ENCODE results near the gene UGT1A6. TPM values are rescaled to one million over a fixed set of nuclear protein-coding genes. Genes with fewer than 3 reads are reported as not detected.
A peak's percentile ranks its signal among the peaks of the same experiment; 100 is the strongest.

The UGT1A6 gene
- polyA plus RNA-seq, 1 of the 3 experiments (the other 2 are of a cell fraction) = not detected

GRCh38 chr2:233800208-233800607 lies 107.5 kb downstream of the UGT1A6 start:
- TF ChIP-seq MXI1 (IDR thresholded peaks at IDR 0.05; ENCODE audit: low read depth, low read length) (no peak), GABPA (IDR thresholded peaks at IDR 0.05; ENCODE audit: low read depth) (no peak), NRF1 (IDR thresholded peaks at IDR 0.05; ENCODE audit: low read depth, low read length) (no peak), EZH2phosphoT487 (IDR thresholded peaks at IDR 0.05; ENCODE audit: borderline replicate concordance, low read depth) (no peak), NFIC (IDR thresholded peaks at IDR 0.05; ENCODE audit: borderline replicate concordance) (no peak)
- no peak overlapping the region for H3K4me2 ChIP-seq
- no peak overlapping the region for H2AFZ ChIP-seq (ENCODE audit: low read depth)
- no peaks in the 10 kb centered on the region for H3K27me3 ChIP-seq (ENCODE audit: insufficient read depth)
- no peaks in the 10 kb centered on the region for H3K9me2 ChIP-seq
- no peak for DNase-seq
- no peaks in the 10 kb centered on the region for H3F3A ChIP-seq (replicated peaks; ENCODE audit: insufficient read depth)
- H3K79me2 ChIP-seq (ENCODE audit: insufficient read depth) = no peaks in the 10 kb centered on the region
- no peaks in the 10 kb centered on the region for H3K4me1 ChIP-seq (ENCODE audit: control insufficient read depth in 1 of 2, insufficient read depth in 2 of 2, low read depth in 1 of 2, low read length in 1 of 2)
- no peaks in the 10 kb centered on the region for H3K9me3 ChIP-seq
- 46% methylated on average over 6 of the region's 7 CpGs for WGBS (ENCODE audit: low lambda C conversion rate)
- ChIA-PET CTCF (no interaction called here), POLR2A (no interaction called here)
- no peaks in the 10 kb centered on the region for H4K20me1 ChIP-seq (ENCODE audit: insufficient read depth)
- H3K36me3 ChIP-seq (replicated peaks in 1 of 2; ENCODE audit: control insufficient read depth in 1 of 2, insufficient read depth in 2 of 2, low read length in 1 of 2) = no peaks in the 10 kb centered on the region
- no peak overlapping the region for H3K9ac ChIP-seq
- no peak overlapping the region for H3K4me3 ChIP-seq (ENCODE audit: low read depth in 2 of 2, low read length in 1 of 2)
- no peak overlapping the region for H3K27ac ChIP-seq (ENCODE audit: low read depth in 2 of 2, low read length in 1 of 2)

GRCh38 chr2:233801357-233802131 lies 108.9 kb downstream of the UGT1A6 start:
- 71% methylated on average over 6 of the region's 9 CpGs for WGBS (ENCODE audit: low lambda C conversion rate)
- H3K9me2 ChIP-seq = no peaks in the 10 kb centered on the region
- CTCF ChIA-PET = no interaction called here
- H3K36me3 ChIP-seq (replicated peaks in 1 of 2; ENCODE audit: control insufficient read depth in 1 of 2, insufficient read depth in 2 of 2, low read length in 1 of 2) = no peaks in the 10 kb centered on the region
- no peak overlapping the region for H3K9ac ChIP-seq
- H4K20me1 ChIP-seq (ENCODE audit: insufficient read depth) = no peaks in the 10 kb centered on the region
- no peaks in the 10 kb centered on the region for H3K27me3 ChIP-seq (ENCODE audit: insufficient read depth)
- H3K9me3 ChIP-seq = no peaks in the 10 kb centered on the region; the same call in 1 of the 2 replicates
- H3K4me3 ChIP-seq (ENCODE audit: low read depth in 2 of 2, low read length in 1 of 2) = no peak overlapping the region
- DNase-seq = no peak
- POLR2A ChIA-PET = no interaction called here
- H3K79me2 ChIP-seq (ENCODE audit: insufficient read depth) = no peaks in the 10 kb centered on the region
- H3K27ac ChIP-seq (ENCODE audit: low read depth in 2 of 2, low read length in 1 of 2) = no peak overlapping the region
- TF ChIP-seq MEF2A (IDR thresholded peaks at IDR 0.05; ENCODE audit: borderline replicate concordance, low read depth) = 0 out of 2 replicates have a peak, but pooled peaks have one; percentile 13
- TF ChIP-seq TEAD4 (IDR thresholded peaks at IDR 0.05; ENCODE audit: borderline replicate concordance, insufficient read depth) = no peak
- TF ChIP-seq, protein P1, sequence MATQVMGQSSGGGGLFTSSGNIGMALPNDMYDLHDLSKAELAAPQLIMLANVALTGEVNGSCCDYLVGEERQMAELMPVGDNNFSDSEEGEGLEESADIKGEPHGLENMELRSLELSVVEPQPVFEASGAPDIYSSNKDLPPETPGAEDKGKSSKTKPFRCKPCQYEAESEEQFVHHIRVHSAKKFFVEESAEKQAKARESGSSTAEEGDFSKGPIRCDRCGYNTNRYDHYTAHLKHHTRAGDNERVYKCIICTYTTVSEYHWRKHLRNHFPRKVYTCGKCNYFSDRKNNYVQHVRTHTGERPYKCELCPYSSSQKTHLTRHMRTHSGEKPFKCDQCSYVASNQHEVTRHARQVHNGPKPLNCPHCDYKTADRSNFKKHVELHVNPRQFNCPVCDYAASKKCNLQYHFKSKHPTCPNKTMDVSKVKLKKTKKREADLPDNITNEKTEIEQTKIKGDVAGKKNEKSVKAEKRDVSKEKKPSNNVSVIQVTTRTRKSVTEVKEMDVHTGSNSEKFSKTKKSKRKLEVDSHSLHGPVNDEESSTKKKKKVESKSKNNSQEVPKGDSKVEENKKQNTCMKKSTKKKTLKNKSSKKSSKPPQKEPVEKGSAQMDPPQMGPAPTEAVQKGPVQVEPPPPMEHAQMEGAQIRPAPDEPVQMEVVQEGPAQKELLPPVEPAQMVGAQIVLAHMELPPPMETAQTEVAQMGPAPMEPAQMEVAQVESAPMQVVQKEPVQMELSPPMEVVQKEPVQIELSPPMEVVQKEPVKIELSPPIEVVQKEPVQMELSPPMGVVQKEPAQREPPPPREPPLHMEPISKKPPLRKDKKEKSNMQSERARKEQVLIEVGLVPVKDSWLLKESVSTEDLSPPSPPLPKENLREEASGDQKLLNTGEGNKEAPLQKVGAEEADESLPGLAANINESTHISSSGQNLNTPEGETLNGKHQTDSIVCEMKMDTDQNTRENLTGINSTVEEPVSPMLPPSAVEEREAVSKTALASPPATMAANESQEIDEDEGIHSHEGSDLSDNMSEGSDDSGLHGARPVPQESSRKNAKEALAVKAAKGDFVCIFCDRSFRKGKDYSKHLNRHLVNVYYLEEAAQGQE (IDR thresholded peaks at IDR 0.05; ENCODE audit: low read depth, low read length) = no peak
- no peak overlapping the region for H3K4me2 ChIP-seq
- H2AFZ ChIP-seq (ENCODE audit: low read depth) = no peak overlapping the region
- no peaks in the 10 kb centered on the region for H3F3A ChIP-seq (replicated peaks; ENCODE audit: insufficient read depth)
- H3K4me1 ChIP-seq (ENCODE audit: control insufficient read depth in 1 of 2, insufficient read depth in 2 of 2, low read depth in 1 of 2, low read length in 1 of 2) = no peaks in the 10 kb centered on the region

Data from SK-N-SH (cell line).